ENCODE measurements around the gene MTRF1.

Gene MTRF1

DNA sequence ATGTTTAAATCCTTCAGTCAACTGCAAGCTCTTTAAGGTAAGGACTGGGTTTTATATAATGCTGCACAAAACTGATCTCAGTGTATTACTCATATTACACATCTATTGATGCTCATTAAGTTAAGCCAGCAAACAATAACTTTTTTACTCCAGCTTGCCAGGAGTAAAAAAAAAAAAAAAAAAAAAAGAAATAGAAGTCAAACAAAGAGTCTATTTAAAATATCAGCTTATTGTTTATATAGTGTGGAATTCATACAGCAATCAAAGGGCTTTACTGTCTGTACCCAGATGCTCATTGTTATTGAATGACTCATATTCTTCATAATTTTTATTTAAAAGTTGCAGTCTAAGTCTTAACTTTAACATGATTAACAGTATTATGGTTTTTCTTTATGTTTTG, 47.2 kb downstream of the MTRF1 start (continued):
- TF ChIP-seq ZNF521 (tag by site-specific recombination; IDR thresholded peaks at IDR 0.05): no peak
- TF ChIP-seq ZNF274 (IDR thresholded peaks at IDR 0.05; ENCODE audit: low read length): no peak
- TF ChIP-seq ZNF274 (tag by site-specific recombination; IDR thresholded peaks at IDR 0.05; ENCODE audit: borderline replicate concordance): no peak
- no peak for TF ChIP-seq SP3 (tag by site-specific recombination; IDR thresholded peaks at IDR 0.05)
- TF ChIP-seq ZNF138 (tag by site-specific recombination; IDR thresholded peaks at IDR 0.05; ENCODE audit: borderline replicate concordance): no peak

DNA sequence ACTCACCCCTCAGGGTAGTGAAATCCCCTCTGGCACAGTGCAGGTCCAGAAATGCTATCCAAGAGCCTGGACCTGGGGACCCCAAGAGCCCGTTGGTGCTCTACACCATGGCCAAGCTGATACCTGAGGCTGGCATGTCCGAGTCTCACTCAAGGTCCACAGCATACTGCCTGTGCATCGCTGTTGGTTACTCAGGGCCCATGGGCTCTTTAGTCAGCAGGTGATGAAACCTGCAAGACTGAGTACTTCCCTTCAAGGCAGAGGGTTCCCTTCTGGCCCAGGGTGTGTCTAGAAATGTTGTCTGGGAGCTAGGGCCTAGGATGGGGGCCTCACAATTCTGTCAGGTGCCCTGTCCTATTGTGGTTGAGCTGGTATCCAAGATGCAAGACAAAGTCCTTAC, 49.5 kb downstream of the MTRF1 start:
- TF ChIP-seq ZNF221 (tag by site-specific recombination; IDR thresholded peaks at IDR 0.05; ENCODE audit: borderline replicate concordance) (no peak), ZNF571 (tag by site-specific recombination; IDR thresholded peaks at IDR 0.05) (no peak), ZFHX2 (tag by site-specific recombination; conservative IDR thresholded peaks at IDR 0.05) (no peak), ZNF248 (tag by site-specific recombination; IDR thresholded peaks at IDR 0.05) (no peak), ZNF174 (tag by site-specific recombination; IDR thresholded peaks at IDR 0.05) (no peak), YY1 (tag by site-specific recombination; IDR thresholded peaks at IDR 0.05) (no peak), ZNF514 (tag by site-specific recombination; IDR thresholded peaks at IDR 0.05) (no peak), ZNF701 (tag by site-specific recombination; IDR thresholded peaks at IDR 0.05) (no peak), ZXDB (tag by site-specific recombination; IDR thresholded peaks at IDR 0.05) (no peak), ZNF223 (tag by site-specific recombination; IDR thresholded peaks at IDR 0.05) (no peak)
- TF ChIP-seq, protein P1, sequence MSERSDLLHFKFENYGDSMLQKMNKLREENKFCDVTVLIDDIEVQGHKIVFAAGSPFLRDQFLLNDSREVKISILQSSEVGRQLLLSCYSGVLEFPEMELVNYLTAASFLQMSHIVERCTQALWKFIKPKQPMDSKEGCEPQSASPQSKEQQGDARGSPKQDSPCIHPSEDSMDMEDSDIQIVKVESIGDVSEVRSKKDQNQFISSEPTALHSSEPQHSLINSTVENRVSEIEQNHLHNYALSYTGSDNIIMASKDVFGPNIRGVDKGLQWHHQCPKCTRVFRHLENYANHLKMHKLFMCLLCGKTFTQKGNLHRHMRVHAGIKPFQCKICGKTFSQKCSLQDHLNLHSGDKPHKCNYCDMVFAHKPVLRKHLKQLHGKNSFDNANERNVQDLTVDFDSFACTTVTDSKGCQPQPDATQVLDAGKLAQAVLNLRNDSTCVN (tag by site-specific recombination; optimal IDR thresholded peaks at IDR 0.05): no peak
- TF ChIP-seq, protein P2, sequence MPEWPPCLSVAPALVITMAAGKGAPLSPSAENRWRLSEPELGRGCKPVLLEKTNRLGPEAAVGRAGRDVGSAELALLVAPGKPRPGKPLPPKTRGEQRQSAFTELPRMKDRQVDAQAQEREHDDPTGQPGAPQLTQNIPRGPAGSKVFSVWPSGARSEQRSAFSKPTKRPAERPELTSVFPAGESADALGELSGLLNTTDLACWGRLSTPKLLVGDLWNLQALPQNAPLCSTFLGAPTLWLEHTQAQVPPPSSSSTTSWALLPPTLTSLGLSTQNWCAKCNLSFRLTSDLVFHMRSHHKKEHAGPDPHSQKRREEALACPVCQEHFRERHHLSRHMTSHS (tag by site-specific recombination; IDR thresholded peaks at IDR 0.05): no peak
- TF ChIP-seq, protein P3, sequence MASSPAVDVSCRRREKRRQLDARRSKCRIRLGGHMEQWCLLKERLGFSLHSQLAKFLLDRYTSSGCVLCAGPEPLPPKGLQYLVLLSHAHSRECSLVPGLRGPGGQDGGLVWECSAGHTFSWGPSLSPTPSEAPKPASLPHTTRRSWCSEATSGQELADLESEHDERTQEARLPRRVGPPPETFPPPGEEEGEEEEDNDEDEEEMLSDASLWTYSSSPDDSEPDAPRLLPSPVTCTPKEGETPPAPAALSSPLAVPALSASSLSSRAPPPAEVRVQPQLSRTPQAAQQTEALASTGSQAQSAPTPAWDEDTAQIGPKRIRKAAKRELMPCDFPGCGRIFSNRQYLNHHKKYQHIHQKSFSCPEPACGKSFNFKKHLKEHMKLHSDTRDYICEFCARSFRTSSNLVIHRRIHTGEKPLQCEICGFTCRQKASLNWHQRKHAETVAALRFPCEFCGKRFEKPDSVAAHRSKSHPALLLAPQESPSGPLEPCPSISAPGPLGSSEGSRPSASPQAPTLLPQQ (tag by site-specific recombination; IDR thresholded peaks at IDR 0.05): no peak
- H3K36me3 ChIP-seq (ENCODE audit: control insufficient read depth in 2 of 2, insufficient read depth in 1 of 2, low read length in 2 of 2): no peaks in the 10 kb centered on the region
- no peaks in the 10 kb centered on the region for H3K9me3 ChIP-seq (ENCODE audit: control insufficient read depth, insufficient read depth, low read depth, low read length)
- H3K27ac ChIP-seq (ENCODE audit: extremely low read depth, low read depth, low read length): no peak overlapping the region
- POLR2A ChIA-PET: no interaction called here
- no peaks in the 10 kb centered on the region for H3K4me1 ChIP-seq (ENCODE audit: control insufficient read depth, insufficient read depth, low read length)
- no peak overlapping the region for H3K4me3 ChIP-seq (ENCODE audit: low read depth, low read length)
- CTCF ChIA-PET: no interaction called here

DNA sequence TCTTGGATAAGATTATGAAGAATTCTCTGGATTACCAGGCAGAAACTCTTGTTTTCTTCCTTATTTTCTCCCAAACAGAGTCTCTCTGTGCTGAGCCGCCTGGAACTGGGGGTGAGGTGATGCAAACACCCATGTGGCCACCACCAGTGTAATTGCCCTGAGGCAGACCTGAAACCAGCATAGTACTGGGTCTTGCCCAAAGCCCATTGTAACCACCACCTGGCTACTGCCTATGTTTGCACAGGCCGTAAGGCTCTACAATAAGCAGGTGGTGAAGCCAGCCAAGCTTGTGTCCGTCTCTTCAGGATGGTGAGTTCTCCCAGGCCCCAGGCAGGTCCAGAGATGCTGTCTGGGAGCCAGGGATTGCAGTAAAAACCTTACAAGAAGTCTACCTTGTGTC, 50.1 kb downstream of the MTRF1 start:
- H3K4me1 ChIP-seq (ENCODE audit: control insufficient read depth, insufficient read depth, low read length): no peaks in the 10 kb centered on the region
- H3K9me3 ChIP-seq (ENCODE audit: control insufficient read depth, insufficient read depth, low read depth, low read length): no peaks in the 10 kb centered on the region
- no peak overlapping the region for H3K4me3 ChIP-seq (ENCODE audit: low read depth, low read length)
- H3K27ac ChIP-seq (ENCODE audit: extremely low read depth, low read depth, low read length): no peak overlapping the region
- POLR2A ChIA-PET: no interaction called here
- CTCF ChIA-PET: no interaction called here
- TF ChIP-seq ZNF501 (tag by site-specific recombination; IDR thresholded peaks at IDR 0.05) (no peak), ZNF830 (tag by site-specific recombination; IDR thresholded peaks at IDR 0.05; ENCODE audit: low read depth) (no peak), ZNF658 (tag by site-specific recombination; IDR thresholded peaks at IDR 0.05) (no peak)
- H3K36me3 ChIP-seq (ENCODE audit: control insufficient read depth in 2 of 2, insufficient read depth in 1 of 2, low read length in 2 of 2): no peaks in the 10 kb centered on the region

Data from HEK293 (cell line).